Measurements from ENCODE around the gene PGF. TPM values are rescaled to one million over a fixed set of nuclear protein-coding genes. Genes with fewer than 3 reads are reported as not detected.

The PGF gene
- total and polyA plus RNA-seq, 2 of the 13 experiments (the other 11 are each of a cell fraction or from before 2014, with no cell fraction given), result 10.7 to 27.5 TPM

GRCh38 chr14:74954232-74954946, 1.0 kb downstream of the PGF start (continued):
- TF ChIP-seq CENPBD1 (CRISPR knock-in tag; IDR thresholded peaks at IDR 0.05; ENCODE audit: borderline replicate concordance, low read depth) (no peak), ZNF569 (CRISPR knock-in tag; IDR thresholded peaks at IDR 0.05; ENCODE audit: borderline replicate concordance) (no peak), FOXO1 (CRISPR knock-in tag; IDR thresholded peaks at IDR 0.05) (no peak; the same call in 1 of the 2 replicates), NR2C2 (CRISPR knock-in tag; IDR thresholded peaks at IDR 0.05; ENCODE audit: borderline replicate concordance) (peak; percentile 81), ZNF264 (CRISPR knock-in tag; IDR thresholded peaks at IDR 0.05) (peak; percentile 19; the same call in 1 of the 2 replicates), MED13 (CRISPR knock-in tag; IDR thresholded peaks at IDR 0.05) (no peak), ZNF142 (CRISPR knock-in tag; IDR thresholded peaks at IDR 0.05) (0 out of 2 replicates have a peak, but pooled peaks have one; percentile 45), ZSCAN25 (CRISPR knock-in tag; IDR thresholded peaks at IDR 0.05) (no peak), ZNF562 (CRISPR knock-in tag; IDR thresholded peaks at IDR 0.05; ENCODE audit: borderline replicate concordance) (no peak), FOXP1 (IDR thresholded peaks at IDR 0.05) (no peak), FOXP1 (CRISPR knock-in tag; IDR thresholded peaks at IDR 0.05) (no peak), ZXDC (CRISPR knock-in tag; IDR thresholded peaks at IDR 0.05) (no peak), ZNF431 (CRISPR knock-in tag; IDR thresholded peaks at IDR 0.05; ENCODE audit: borderline replicate concordance, low read depth) (no peak), ZNF33B (CRISPR knock-in tag; IDR thresholded peaks at IDR 0.05) (no peak), GPN1 (CRISPR knock-in tag; IDR thresholded peaks at IDR 0.05; ENCODE audit: borderline replicate concordance) (no peak)
- TF ChIP-seq, protein P1, sequence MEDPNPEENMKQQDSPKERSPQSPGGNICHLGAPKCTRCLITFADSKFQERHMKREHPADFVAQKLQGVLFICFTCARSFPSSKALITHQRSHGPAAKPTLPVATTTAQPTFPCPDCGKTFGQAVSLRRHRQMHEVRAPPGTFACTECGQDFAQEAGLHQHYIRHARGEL (CRISPR knock-in tag; IDR thresholded peaks at IDR 0.05), result no peak
- TF ChIP-seq, protein P2, sequence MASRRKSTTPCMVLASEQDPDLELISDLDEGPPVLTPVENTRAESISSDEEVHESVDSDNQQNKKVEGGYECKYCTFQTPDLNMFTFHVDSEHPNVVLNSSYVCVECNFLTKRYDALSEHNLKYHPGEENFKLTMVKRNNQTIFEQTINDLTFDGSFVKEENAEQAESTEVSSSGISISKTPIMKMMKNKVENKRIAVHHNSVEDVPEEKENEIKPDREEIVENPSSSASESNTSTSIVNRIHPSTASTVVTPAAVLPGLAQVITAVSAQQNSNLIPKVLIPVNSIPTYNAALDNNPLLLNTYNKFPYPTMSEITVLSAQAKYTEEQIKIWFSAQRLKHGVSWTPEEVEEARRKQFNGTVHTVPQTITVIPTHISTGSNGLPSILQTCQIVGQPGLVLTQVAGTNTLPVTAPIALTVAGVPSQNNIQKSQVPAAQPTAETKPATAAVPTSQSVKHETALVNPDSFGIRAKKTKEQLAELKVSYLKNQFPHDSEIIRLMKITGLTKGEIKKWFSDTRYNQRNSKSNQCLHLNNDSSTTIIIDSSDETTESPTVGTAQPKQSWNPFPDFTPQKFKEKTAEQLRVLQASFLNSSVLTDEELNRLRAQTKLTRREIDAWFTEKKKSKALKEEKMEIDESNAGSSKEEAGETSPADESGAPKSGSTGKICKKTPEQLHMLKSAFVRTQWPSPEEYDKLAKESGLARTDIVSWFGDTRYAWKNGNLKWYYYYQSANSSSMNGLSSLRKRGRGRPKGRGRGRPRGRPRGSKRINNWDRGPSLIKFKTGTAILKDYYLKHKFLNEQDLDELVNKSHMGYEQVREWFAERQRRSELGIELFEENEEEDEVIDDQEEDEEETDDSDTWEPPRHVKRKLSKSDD (CRISPR knock-in tag; IDR thresholded peaks at IDR 0.05; ENCODE audit: low read depth), result no peak
